D721Med (cell line): Measurements from ENCODE around the gene TADA2B.

ENCODE experiments used
- DNase-seq: peaks from one replicate; pipeline ENCODE4 v3.0.0; 2011; ENCODE audit warnings: low spot score; ENCODE audit not compliant: insufficient read length
- FAIRE-seq: peaks from 2 replicates; lab custom pipeline; 2011; peaks lifted over from hg19 to GRCh38; lab: Jason Lieb, UNC
- CTCF ChIP-seq: IDR thresholded peaks from 2 replicates; pipeline ENCODE4 v1.5.1; 2012; ENCODE audit warnings: mild to moderate bottlenecking, control low read depth; ENCODE audit not compliant: insufficient read depth; ENCODE audit errors: missing control alignments

The TADA2B gene

GRCh38 chr4:7029921-7030320 is 13.3 kb upstream of the TADA2B start:
- no peak for TF ChIP-seq CTCF
- FAIRE-seq (no peak), DNase-seq (no peak)

GRCh38 chr4:7030856-7031255 is 12.3 kb upstream of the TADA2B start:
- FAIRE-seq, result no peak
- TF ChIP-seq CTCF, result no peak
- no peak for DNase-seq

- DNase-seq (no peak), FAIRE-seq (no peak)
- TF ChIP-seq CTCF, result no peak
These were observed 11.4 kb upstream of the TADA2B start for GRCh38 chr4:7031558-7032449.

GRCh38 chr4:7032596-7032995 is 10.6 kb upstream of the TADA2B start:
- DNase-seq (no peak), FAIRE-seq (no peak)
- TF ChIP-seq CTCF, result no peak

GRCh38 chr4:7034262-7035081 is 8.7 kb upstream of the TADA2B start:
- FAIRE-seq, result no peak
- no peak for DNase-seq
- TF ChIP-seq CTCF, result no peak

- no peak for FAIRE-seq
- TF ChIP-seq CTCF, result peak; percentile 5
- DNase-seq, result no peak
These were observed 5.7 kb upstream of the TADA2B start for GRCh38 chr4:7037425-7037824.

GRCh38 chr4:7040765-7041164 is 2.4 kb upstream of the TADA2B start:
- no peak for TF ChIP-seq CTCF

More at GRCh38 chr4:7040765-7041164, 2.4 kb upstream of the TADA2B start:
- no peak for DNase-seq
- no peak for FAIRE-seq
